ENCODE results near the gene FADS6. TPM values are rescaled to one million over a fixed set of nuclear protein-coding genes. Genes with fewer than 3 reads are reported as not detected.

The FADS6 gene, protein sequence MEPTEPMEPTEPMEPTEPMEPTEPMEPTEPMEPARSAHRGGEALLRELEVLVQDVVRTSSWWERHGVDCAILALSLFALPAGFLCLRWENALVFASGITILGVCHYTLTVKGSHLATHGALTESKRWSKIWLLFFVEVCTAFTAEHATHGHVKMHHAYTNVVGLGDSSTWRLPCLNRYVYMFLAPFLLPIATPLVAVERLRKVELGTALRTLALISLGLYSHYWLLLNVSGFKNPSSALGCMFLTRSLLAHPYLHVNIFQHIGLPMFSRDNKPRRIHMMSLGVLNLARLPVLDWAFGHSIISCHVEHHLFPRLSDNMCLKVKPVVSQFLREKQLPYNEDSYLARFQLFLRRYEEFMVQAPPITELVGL
- 5.5 TPM for total RNA-seq

GRCh38 chr17:74892974-74893911 lies at the start of gene FADS6:
TSS of gene FADS6 (minus strand) at chr17:74893633. CDS start at chr17:74893595, 38 bp downstream.

DNA sequence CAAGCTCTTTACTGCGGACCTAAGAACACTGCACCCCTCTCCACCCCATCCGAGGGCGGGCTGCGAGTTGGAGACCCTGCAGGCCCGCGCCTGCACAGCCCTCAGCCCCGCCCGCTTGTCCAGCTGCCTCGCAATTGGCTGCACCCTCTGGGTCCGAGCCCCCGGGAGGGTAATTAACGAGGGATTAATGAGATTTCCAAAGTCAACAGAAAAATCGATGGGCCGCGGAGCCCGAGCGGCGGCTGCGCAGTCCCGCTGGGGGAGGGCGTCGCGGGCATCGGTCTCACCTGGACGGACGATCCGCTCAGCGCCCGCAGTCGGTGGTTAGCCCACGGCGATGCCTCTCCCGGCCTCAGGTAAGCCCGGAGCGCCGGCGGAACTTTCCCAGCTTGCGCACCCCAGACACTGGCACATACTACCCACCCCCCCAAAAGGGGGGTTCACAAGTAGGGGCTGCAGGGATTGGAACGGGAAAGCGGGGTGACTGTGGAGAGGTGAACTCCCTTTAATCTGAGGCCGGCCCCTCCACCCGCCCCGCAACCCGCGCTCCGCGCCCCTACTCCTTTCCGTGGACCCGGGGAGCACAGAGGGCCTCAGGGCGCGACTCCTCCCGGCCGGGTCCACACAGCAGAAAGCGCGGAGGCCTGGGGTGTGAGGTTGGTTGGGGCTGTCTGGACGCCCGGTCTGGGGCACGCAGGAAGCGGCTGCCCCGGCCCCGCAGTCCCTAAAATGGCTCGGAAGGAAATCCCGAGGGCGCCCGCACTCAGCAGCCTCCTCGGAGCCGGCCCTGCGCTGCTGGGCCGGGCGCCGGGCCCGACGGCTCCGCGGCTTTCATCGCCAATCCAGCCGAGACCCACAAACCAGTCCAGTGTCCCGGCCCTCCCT lies 42.4 kb upstream of the FADS6 start, which contains the start of gene OTOP3:
Gene OTOP3 (plus strand): TSS at position 314 of the 885 bp plus-strand sequence. CDS start 24 bp downstream, at position 338.

GRCh38 chr17:74924250-74924948 lies 31.0 kb upstream of the FADS6 start, which contains the start of gene OTOP2:
TSS of gene OTOP2 (plus strand) at chr17:74924273. CDS start at chr17:74924633, 360 bp downstream.

DNA sequence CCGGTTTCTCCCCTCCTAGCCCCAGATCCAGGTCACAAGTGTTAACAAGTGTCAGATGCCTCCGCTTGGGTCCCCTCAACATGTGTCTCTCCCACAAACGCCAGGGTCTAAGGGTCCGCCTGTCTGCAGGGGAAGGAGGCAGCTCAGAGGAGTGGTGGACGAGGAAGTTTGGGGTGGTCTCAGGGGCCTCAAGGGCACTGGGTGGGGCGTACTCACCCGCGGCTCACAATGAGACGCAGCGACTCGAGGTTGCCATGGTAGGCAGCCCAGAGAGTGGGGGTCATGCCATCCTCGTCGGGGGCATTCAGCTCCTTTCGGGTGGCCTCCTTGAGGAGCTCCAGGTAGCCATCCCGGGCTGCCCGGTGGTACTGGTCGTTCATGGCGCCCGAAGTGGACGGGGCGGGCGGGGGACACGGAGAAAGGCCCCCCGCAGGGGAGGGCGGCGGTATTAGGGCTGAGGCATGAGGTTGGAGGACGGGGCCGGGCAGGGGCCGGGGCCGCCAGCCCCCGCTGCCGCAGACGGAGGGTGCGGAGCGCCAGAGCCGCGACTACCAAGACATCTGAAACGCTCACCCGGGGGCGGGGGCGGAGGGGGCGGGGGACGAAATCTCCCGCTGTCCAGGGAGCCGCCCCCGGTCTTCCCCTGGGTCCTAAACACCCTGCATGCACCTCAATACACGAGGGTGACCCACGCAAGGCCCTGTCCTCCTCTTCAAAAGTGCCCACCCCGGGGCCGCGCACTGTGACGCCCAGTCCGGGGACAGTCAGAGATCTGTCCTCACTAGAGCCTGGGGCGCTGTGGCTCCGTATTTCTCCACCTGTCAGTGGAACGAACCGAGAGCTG lies 29.5 kb upstream of the FADS6 start, which contains the start of gene USH1G:
Gene USH1G (minus strand): TSS at position 562 of the 844 bp plus-strand sequence. CDS start 182 bp downstream, at position 380.

DNA sequence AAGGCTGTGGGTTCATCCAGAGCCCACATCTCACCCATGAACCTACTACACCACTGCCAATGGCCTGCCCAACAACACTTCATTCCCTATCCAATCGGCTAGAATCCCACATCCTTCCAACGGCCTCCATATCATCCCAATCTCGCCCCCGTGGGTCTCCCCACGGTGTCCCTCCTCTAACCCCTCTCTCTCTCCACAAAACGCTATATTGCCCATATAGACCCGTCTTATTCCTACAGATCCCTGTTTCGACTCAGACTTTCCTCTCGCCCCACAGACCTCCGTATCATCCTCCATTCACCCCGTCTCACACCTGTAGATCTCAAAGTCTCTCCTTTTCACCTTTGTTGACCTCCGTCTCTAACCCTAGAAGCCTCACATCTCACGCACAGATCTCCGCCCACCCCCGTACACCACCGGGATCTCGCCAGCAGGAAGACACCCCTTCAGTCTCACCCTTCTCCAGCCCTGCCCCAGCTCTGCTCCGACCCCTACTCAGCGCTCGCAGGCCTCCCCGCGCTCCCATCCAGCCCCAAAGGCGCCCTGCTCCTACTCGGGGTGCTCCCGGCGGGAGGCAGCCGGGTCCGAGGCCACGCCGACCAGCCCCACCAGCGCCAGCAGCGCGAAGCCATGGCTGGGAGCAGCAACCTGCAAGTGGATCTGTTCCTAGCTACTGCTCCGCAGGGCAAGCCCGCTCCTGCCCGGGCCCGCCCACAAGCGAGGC lies 21.0 kb downstream of the FADS6 start, which contains the start of gene FDXR:
Gene FDXR (minus strand): TSS at position 682 of the 724 bp plus-strand sequence. CDS start 50 bp downstream, at position 632.

GRCh38 chr17:74859459-74860228 lies 33.8 kb downstream of the FADS6 start, which contains the start of gene GRIN2C:
TSS of gene GRIN2C (minus strand) at chr17:74859885. CDS start at chr17:74855092, 4,793 bp downstream.

Other genes with a start within 250 kb of the FADS6 start
- 0.46 TPM for gene CD300LF, start 180.7 kb downstream of the FADS6 start, total RNA-seq
- 3.2 TPM for gene RAB37, start 156.4 kb downstream of the FADS6 start, total RNA-seq
- 12.5 TPM for gene NHERF1, start 145.0 kb downstream of the FADS6 start, total RNA-seq
- gene NAT9, start 117.3 kb downstream of the FADS6 start, total RNA-seq, result 20.5 TPM
- 1.2 TPM for gene GRIN2C, start 33.7 kb downstream of the FADS6 start, total RNA-seq
- gene FDXR, start 20.6 kb downstream of the FADS6 start, total RNA-seq, result 5.5 TPM
- 0.46 TPM for gene USH1G, start 29.6 kb upstream of the FADS6 start, total RNA-seq
- gene OTOP2, start 30.6 kb upstream of the FADS6 start, total RNA-seq, result not detected
- not detected for gene OTOP3, start 42.3 kb upstream of the FADS6 start, total RNA-seq
- 25.1 TPM for gene HID1, start 79.1 kb upstream of the FADS6 start, total RNA-seq
- 7.2 TPM for gene CDR2L, start 94.0 kb upstream of the FADS6 start, total RNA-seq
- gene MRPL58, start 119.0 kb upstream of the FADS6 start, total RNA-seq, result 13.4 TPM
- 146 TPM for gene ATP5PD, start 153.3 kb upstream of the FADS6 start, total RNA-seq
- gene KCTD2, start 153.6 kb upstream of the FADS6 start, total RNA-seq, result 51.2 TPM
- 2.1 TPM for gene SLC16A5, start 194.3 kb upstream of the FADS6 start, total RNA-seq
- gene ARMC7, start 216.3 kb upstream of the FADS6 start, total RNA-seq, result 3.0 TPM
- 32.3 TPM for gene NT5C, start 238.1 kb upstream of the FADS6 start, total RNA-seq

Measured in diencephalon (tissue), 1 donor.